ENCODE results near the gene ARHGAP26.

DNA sequence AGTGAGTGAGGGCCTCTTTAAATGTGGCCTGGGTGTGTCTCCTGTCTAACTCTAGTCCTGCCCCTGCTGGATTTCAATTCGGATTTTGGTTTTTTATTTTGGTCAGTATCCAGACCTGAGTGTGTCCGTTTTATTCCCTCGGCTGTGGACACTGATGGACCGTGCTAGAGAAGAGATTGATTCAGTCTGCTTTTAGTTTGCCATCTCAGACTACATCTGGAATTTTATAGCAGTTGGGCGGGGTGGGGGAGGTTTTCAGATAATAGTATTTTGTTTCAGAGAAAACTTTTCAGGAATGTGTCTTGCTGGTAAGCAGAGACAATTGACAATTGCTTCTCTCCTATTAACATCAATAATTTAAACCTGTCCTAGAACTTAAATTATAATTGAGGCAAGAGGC lies 308.1 kb downstream of the ARHGAP26 start:
- TF ChIP-seq POLR2A (IDR thresholded peaks at IDR 0.05) (no peak), CTCF (IDR thresholded peaks at IDR 0.05) (no peak)
